SH-SY5Y (cell line): ENCODE results near the gene LRRC53.

ENCODE experiments used
- GATA2 ChIP-seq: IDR thresholded peaks from 2 replicates; pipeline ENCODE4 v1.6.1; 2011; ENCODE audit warnings: mild to moderate bottlenecking, low read depth, low read length
- GATA3 ChIP-seq: IDR thresholded peaks from 2 replicates; pipeline ENCODE4 v1.6.1; 2011; ENCODE audit warnings: low read depth, mild to moderate bottlenecking, low read length, moderate library complexity

LRRC53 gene

DNA sequence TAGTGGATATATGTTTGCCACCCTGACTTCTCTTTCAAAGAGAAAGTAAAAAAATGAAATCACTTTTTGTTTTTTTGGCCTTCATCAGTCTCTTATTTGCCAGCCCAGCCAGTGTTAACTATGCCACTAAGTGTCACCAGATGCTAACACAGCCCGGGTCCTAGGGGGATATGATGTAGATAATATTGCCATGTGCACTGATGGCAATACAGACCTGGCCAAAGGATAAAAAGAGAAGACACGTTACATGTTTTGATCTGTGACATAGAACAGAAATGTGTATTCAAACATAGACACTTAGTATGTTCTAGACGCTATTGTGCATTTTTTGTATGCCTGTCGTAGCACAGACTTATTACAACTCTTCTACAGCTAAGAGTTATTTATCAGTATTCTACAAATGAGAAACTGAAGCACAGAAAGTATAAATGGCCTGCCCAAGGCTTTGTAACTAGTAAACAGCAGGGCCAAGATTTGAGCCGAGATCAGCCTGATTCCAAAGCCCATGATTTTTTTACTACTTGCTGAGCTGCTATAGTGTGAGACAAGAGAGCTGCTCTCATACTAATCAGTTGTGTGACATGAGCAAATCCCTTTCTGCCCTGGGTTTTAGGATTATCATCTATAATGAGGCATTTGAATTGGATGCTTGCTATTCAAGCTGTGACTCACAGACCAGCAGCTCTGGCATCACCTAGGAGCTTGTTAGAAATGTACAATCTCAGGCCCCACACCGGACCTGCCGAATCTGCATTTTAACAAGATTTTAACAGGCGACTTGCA, 6.3 kb downstream of the LRRC53 start:
- peak; percentile 65 for TF ChIP-seq GATA2
- TF ChIP-seq GATA3, result peak; percentile 35

DNA sequence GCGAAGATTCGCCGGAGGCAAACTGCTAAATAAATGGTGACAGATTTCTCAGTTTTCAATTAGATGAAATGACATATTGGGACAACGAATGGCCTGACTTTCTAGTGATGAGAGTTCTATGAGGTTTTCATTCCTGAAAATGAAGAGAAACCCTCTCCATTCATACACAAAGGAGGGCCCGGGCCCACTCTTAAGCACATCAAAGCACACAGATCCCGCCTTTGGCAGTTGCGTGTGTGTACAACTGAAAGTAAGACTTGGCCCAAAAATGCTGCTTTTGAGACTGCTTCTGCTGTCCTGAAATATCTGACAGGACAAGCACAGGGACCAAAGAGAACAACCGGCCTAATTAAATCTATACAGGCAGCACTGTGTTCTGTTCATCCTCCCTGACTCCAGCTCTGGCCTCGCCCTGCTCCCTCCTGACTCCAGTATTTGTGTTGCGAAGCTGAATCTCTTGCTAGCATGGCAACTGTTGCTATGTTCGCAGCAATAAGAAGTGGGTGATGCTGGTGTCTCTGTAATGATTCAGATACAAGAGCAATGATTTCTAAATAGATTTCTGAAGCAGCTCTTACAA, 7.4 kb downstream of the LRRC53 start:
- TF ChIP-seq GATA3 (no peak), GATA2 (peak; percentile 11; the same call in 1 of the 2 replicates)

DNA sequence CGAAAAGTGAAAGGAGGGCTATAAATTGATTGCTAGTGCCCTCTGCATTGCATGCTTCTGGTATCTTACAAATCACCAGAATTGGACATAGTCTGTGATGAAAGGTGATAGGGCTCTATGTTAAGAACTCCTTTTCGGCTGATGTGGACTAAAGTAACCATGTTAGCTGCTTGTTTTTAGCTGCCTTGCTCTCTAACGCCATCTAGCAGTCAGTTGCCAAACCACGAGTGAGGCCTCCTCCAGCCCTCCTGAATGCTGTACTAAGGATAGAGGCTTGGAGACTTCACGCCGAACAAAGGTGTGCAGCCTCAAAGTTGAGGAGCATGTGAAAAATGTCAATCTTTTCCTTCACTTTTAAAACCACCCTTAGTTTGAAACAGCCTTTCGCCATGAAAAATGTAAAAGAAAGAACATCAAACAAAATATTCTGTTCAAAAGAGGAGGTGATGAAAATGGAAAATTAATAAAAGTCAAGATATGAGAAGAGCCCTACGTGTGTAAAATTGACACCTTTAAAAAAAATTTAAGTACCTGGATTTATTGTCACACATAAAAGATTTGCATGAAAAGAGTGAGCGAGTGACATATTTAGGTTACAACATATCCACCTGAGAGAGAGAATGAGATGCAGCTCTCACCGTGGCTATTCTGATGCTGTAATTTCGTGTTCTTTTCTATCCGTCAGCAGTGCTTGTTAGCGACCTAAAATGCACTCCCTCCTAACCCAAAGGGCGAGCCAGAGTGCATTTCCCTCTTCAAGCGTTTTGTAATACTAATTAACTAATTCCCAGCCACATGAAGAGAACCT, 8.1 kb downstream of the LRRC53 start:
- no peak for TF ChIP-seq GATA3
- TF ChIP-seq GATA2, result peak; percentile 55; the same call in 1 of the 2 replicates

DNA sequence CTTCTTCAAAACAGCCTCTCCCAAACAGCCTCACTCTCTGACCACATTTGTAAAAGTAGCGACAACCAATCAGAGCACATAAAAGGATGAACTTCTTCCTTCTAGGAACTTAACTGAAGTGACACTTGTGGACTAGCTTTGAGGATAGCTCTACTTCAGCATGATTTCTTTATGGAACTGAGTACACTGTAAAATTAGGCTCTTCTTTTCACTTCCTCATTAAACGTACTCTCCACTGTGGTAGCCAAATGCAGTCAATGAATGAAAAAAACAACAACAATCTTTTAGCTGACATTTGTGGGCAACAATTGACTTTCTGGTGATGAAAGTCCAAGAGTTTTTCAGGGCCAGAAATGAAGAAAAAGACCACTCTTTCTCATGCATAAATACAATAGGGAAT, 9.6 kb downstream of the LRRC53 start:
- TF ChIP-seq GATA3 (no peak), GATA2 (no peak)

DNA sequence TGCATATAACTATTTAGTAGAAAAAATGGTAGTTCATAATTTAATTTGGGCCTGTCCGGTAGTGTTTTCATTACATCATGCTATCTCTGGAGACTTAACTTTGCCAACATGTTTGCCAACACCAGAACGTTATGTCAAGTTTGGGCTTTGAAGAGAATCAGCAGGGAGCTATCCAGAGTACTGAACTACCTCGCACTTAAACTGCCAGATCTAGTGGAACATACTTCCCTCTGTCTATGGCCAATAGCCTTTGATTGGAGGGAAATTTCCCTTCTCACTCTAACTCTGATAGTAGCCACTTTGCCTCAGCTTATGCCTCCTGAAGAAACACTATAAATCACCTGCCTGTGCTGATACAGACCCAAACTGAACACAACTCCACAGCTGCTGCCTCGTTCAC, 10.0 kb downstream of the LRRC53 start:
- TF ChIP-seq GATA3 (no peak), GATA2 (no peak)

DNA sequence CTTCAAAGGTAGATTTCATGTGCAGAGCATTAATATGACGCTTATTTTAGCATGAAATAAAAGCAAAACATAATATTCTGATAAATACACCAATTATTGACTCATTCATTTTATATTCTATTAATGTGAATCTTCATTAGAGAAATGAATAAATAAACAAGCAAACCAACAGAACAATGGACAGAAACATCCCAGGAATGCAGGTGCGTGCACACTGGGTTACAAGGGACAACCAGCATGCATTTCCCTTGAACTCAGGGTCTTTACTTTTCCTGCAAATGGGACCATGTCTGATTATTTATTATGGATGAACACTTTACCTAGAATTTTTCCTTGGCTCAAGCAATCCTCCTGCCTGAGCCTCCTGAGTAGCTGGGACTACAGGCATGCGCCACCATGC, 13.5 kb downstream of the LRRC53 start:
- no peak for TF ChIP-seq GATA2

DNA sequence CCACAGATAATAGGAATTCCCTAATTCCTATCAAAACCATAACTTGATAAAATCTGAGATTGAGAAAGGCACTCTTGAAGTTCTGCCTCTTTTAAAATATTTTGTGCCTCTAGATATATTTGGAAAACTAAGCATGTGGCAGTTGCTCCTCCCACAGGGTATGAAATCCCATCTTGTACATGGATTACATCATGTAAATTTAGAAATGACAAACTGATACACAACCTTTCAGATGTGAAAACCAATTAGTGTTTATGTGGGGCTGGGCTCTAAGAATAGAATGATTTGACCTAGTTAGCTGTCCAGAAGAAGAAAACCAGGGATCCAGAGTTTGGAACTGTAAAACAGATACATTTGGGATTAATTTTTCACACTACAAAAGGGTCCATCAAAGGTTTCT, 15.7 kb downstream of the LRRC53 start:
- TF ChIP-seq GATA3 (no peak), GATA2 (no peak)

DNA sequence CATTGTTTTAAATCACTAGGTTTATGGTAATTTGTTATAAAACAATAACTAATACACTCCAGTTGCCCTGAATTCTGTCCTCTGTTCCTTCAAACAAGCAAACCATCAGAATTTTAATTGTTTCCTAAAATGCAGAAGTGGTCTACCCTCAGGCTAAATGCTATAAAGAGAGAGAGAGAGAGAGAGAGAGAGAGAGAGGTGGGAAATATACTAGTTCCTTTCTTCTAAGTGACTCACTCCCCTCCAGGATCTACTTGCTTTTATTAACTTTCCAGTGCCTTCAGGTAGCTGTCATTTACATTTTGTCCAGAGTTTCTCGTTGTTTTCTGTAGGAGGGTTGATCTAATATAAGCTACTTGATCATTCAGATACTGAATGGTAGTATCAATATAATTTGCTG, 26.4 kb downstream of the LRRC53 start:
- no peak for TF ChIP-seq GATA3
- no peak for TF ChIP-seq GATA2

DNA sequence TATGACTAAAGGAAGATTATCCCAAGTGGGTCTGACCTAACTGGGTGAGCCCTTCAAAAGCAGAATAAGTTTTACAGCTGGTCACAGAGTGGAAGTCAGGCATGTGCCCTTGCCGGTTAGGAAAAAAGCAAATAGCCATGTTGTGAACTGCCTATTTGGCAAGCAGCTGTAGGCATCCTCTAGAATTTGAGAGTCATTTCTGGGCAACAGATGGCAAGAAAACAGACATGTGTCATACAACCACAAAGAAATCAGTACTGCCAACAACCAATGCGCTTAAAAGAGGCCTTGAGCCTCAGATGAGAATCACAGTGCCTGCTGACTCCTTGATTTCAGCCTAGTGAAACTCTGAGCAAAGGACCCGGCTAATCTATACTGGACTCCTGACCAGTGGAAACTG, 26.8 kb downstream of the LRRC53 start:
- no peak for TF ChIP-seq GATA2
- TF ChIP-seq GATA3, result no peak

DNA sequence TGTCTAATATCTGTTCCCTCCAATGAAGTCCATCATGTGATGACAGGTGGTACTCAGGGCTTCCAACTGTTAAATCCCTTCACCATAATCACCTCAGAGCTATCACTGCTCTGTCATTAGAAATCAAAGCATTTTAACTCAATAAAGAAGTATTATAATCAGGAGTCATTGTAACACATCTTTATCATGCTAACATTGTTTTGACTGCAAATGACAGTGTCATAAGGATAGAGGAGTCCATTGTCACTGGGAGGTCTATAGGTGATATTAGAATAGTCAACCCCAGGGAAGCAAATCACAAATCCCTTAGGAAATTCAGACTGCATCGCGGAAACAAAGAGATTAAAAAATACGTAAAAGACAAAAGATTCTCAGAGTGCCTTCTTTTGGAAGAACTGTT, 30.8 kb downstream of the LRRC53 start:
- no peak for TF ChIP-seq GATA3
- TF ChIP-seq GATA2, result no peak

DNA sequence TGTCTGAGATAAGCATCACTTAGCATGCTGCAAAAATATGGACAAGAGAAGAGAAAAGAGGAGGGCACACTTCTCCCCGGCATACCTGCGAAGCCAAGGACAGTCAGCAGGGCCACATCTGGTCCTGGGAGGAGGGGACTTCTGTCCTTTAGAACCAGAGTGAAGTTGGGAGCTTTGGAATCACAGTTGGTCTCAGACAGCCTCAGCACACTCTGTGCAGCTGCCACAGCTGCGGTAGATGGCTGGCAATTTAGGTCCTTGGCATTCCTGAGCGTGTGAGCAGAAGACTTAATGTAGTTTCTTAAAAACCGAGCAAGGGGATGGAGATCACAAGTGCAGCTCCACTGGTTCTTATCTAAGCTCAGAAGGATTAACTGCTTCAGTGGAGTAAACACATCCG, 32.3 kb downstream of the LRRC53 start:
- TF ChIP-seq GATA3, result no peak
- no peak for TF ChIP-seq GATA2

DNA sequence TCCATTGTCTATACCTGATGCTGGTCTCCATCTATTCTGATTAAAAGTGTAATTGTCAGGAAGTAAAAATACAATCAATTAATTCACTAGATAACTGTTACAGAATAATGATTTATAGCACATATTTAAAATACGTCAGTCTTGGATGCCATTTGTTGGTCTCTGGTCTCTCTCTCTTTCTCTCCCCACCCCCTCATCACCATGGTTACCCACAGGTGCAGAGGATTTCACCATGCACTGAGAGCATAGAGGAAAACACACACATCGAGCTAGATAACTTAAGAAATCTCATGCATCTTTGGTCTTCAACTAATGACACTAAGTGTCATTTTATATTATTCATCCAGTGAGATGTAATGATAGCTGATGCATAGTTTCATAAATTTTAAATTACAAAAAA, 33.4 kb downstream of the LRRC53 start:
- TF ChIP-seq GATA3, result no peak
- TF ChIP-seq GATA2, result no peak

DNA sequence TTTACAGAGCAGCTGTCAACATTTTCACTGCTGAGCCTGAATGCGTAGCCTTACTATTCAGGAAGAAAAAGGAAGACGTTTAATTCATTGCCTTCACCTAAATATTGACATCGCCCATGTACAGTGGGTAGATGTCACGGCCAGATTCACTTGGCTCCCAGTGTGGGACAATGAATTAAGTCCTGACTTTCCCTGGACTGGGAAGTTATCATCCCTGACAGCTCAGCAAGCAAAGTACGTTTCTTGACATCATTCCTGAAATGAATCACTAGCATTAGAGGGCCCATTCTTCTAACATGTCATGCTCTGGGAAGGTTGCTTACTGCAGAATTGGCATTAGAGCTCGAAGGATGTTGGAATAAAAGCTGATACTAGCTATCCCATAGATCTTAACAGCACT, 37.8 kb downstream of the LRRC53 start:
- TF ChIP-seq GATA2 (no peak), GATA3 (no peak)

DNA sequence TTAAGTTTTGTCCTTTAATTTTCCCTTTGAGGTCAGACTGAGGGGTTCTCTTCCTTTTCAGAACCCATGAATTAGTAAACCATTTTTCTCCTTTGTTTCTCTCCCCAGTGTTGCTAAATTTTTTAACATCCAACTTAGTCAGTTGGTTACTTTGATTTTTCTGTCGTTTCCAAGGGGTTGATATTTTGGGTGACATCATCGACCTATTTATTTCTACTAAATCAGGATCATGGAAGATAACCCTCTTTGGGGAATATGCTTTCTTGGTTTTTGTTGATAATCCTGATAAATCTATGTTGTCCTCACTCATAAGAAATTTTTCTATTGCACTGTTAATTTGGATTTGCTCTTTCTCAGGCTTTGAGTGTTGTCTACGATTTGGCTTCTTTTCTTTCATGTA, 40.9 kb downstream of the LRRC53 start:
- TF ChIP-seq GATA3, result no peak

DNA sequence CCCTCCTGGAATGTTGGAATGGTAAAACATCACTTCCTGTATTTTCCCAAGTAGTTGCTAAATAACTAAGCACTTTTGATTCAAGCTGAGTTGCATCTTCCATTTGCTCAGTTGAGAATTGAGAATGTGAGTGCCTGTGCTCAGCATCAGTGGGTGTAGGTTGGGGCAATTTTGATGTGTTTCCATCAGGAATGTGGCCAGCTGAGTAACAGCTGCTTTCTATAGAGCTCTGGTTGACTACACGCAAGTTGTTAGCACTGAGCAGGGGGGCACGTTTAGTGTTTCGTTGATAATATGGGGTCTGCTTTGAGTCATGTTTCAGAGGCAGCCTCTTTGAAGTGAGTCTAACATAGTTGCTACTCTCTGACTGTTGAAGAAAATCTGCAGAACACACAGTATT, 41.5 kb downstream of the LRRC53 start:
- TF ChIP-seq GATA3 (no peak), GATA2 (no peak)
